MM.1S (cell line): Measurements from ENCODE around the gene YTHDF1.

Experiments used
- DNase-seq: peaks from one replicate; pipeline ENCODE4 v3.0.0-alpha.2; 2015
- H2AFZ ChIP-seq: fragments of 300-600 bp; sonication (generic); 2 replicates; pipeline ENCODE4 v1.6.0; 2016; ENCODE audit warnings: antibody characterized with exemption, low read length
- H3F3A ChIP-seq: fragments of 300-600 bp; sonication (generic); 2 replicates; pipeline ENCODE4 v1.6.1; 2016; ENCODE audit warnings: mild to moderate bottlenecking, antibody characterized with exemption, low read length, moderate library complexity, mixed read lengths; ENCODE audit not compliant: insufficient read depth
- H3K27ac ChIP-seq: fragments of 300-600 bp; sonication (generic); 2 replicates; pipeline ENCODE4 v1.5.1; 2016; ENCODE audit warnings: mild to moderate bottlenecking, low read length
- H3K27me3 ChIP-seq: fragments of 300-600 bp; sonication (generic); replicated peaks from 2 replicates; pipeline ENCODE4 v1.6.0; 2016; ENCODE audit warnings: low read length; ENCODE audit not compliant: insufficient read depth
- H3K36me3 ChIP-seq: fragments of 300-600 bp; sonication (generic); replicated peaks from 2 replicates; pipeline ENCODE4 v1.6.1; 2016; ENCODE audit warnings: mild to moderate bottlenecking, low read length, mixed read lengths; ENCODE audit not compliant: insufficient read depth
- H3K4me1 ChIP-seq: fragments of 300-600 bp; sonication (generic); 2 replicates; pipeline ENCODE4 v1.6.1; 2016; ENCODE audit warnings: low read length, mixed read lengths
- H3K4me2 ChIP-seq: fragments of 300-600 bp; sonication (generic); 2 replicates; pipeline ENCODE4 v1.6.0; 2016; ENCODE audit warnings: low read depth, low read length
- H3K4me3 ChIP-seq: fragments of 300-600 bp; sonication (generic); 2 replicates; pipeline ENCODE4 v1.5.1; 2016; ENCODE audit warnings: low read length, mixed read lengths
- H3K79me2 ChIP-seq: fragments of 300-600 bp; sonication (generic); 2 replicates; pipeline ENCODE4 v1.6.1; 2016; ENCODE audit warnings: mixed run types, low read length, mixed read lengths
- H3K9ac ChIP-seq: fragments of 300-600 bp; sonication (generic); 2 replicates; pipeline ENCODE4 v1.6.1; 2016; ENCODE audit warnings: low read length, mixed read lengths
- H3K9me2 ChIP-seq: fragments of 300-600 bp; sonication (generic); replicated peaks from 2 replicates; pipeline ENCODE4 v1.6.1; 2016; ENCODE audit warnings: mild to moderate bottlenecking, low read length, mixed read lengths; ENCODE audit not compliant: insufficient read depth
- H3K9me3 ChIP-seq: fragments of 300-600 bp; sonication (generic); replicated peaks from 2 replicates; pipeline ENCODE4 v1.6.1; 2016; ENCODE audit warnings: mild to moderate bottlenecking, low read length, mixed read lengths; ENCODE audit not compliant: insufficient read depth
- H4K20me1 ChIP-seq: fragments of 300-600 bp; sonication (generic); 2 replicates; pipeline ENCODE4 v1.6.1; 2016; ENCODE audit warnings: mild to moderate bottlenecking, low read length, moderate library complexity, mixed read lengths; ENCODE audit not compliant: insufficient read depth
- EZH2 ChIP-seq: fragments of 300-600 bp; sonication (generic); optimal IDR thresholded peaks from 2 replicates; pipeline ENCODE3; 2017; ENCODE audit warnings: low read depth, mild to moderate bottlenecking, antibody characterized with exemption, low read length, mixed read lengths
- EZH2phosphoT487 ChIP-seq: fragments of 300-600 bp; sonication (generic); IDR thresholded peaks from 2 replicates; pipeline ENCODE4 v1.6.1; 2018; ENCODE audit warnings: antibody characterized with exemption, low read length
- TF ChIP-seq, protein P1 (sequence below): fragments of 300-600 bp; sonication (generic); IDR thresholded peaks from 2 replicates; pipeline ENCODE4 v1.5.1; 2016; ENCODE audit warnings: antibody characterized with exemption, low read length, mixed read lengths

Gene YTHDF1

GRCh38 chr20:63212393-63212730 is 3.6 kb downstream of the YTHDF1 start:
- Histone ChIP-seq H3K27me3 (no peaks in the 10 kb centered on the region), H3K4me2 (no peak overlapping the region), H3K79me2 (peaks cover 83% of the 10 kb centered on the region), H3K9me2 (no peaks in the 10 kb centered on the region), H3K4me1 (peaks cover 13% of the 10 kb centered on the region), H3K36me3 (peaks cover 13% of the 10 kb centered on the region; the same call in 1 of the 2 replicates), H3K9me3 (no peaks in the 10 kb centered on the region), H3K9ac (no peak overlapping the region), H2AFZ (no peak overlapping the region), H3K4me3 (no peak overlapping the region), H3F3A (no peaks in the 10 kb centered on the region), H4K20me1 (peaks cover 20% of the 10 kb centered on the region; the same call in 1 of the 2 replicates), H3K27ac (no peak overlapping the region)
- TF ChIP-seq EZH2 (no peak), EZH2phosphoT487 (no peak)
- TF ChIP-seq, protein P1, sequence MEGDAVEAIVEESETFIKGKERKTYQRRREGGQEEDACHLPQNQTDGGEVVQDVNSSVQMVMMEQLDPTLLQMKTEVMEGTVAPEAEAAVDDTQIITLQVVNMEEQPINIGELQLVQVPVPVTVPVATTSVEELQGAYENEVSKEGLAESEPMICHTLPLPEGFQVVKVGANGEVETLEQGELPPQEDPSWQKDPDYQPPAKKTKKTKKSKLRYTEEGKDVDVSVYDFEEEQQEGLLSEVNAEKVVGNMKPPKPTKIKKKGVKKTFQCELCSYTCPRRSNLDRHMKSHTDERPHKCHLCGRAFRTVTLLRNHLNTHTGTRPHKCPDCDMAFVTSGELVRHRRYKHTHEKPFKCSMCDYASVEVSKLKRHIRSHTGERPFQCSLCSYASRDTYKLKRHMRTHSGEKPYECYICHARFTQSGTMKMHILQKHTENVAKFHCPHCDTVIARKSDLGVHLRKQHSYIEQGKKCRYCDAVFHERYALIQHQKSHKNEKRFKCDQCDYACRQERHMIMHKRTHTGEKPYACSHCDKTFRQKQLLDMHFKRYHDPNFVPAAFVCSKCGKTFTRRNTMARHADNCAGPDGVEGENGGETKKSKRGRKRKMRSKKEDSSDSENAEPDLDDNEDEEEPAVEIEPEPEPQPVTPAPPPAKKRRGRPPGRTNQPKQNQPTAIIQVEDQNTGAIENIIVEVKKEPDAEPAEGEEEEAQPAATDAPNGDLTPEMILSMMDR: no peak
- DNase-seq: no peak

DNA sequence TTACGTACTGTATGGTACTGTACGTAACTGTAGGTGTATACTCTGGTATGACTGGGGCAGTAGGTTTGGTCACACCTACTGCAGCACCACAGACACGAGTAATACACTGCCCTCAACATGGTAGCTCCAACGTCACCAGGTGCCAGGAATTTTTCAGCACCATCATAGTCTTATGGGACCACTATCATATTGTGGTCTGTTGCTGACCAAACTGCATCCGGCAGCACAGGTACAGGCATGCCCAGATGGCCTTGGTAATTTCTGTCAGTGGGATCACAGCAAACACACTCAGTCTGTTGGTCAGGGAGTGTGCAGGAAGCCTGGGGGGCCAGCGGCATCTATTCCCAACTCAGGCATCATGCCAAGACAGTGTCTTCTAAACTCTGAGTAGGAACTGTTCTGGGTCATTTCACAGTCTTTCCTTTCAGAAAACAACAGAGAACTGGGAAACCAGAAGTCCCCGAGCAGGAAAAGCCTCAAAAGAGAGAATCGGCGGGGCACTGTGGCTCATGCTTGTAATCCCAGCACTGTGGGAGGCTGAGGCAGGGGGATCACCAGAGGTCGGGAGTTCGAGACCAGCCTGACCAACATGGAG is 5.8 kb downstream of the YTHDF1 start:
- Histone ChIP-seq H3K27me3 (no peaks in the 10 kb centered on the region), H3K4me2 (no peak overlapping the region), H3K79me2 (peaks cover 96% of the 10 kb centered on the region), H4K20me1 (peaks cover 27% of the 10 kb centered on the region), H2AFZ (no peak overlapping the region), H3K9me2 (no peaks in the 10 kb centered on the region), H3K4me3 (no peak overlapping the region), H3K4me1 (peaks cover 7% of the 10 kb centered on the region), H3K27ac (no peak overlapping the region), H3K36me3 (peaks cover 17% of the 10 kb centered on the region; the same call in 1 of the 2 replicates), H3K9me3 (no peaks in the 10 kb centered on the region), H3K9ac (no peak overlapping the region), H3F3A (no peaks in the 10 kb centered on the region)
- TF ChIP-seq, protein P1: no peak
- TF ChIP-seq EZH2 (no peak), EZH2phosphoT487 (no peak)
- DNase-seq: no peak

GRCh38 chr20:63208346-63208909 is 7.5 kb downstream of the YTHDF1 start:
- Histone ChIP-seq H3F3A (no peaks in the 10 kb centered on the region), H3K27ac (no peak overlapping the region), H4K20me1 (peaks cover 21% of the 10 kb centered on the region), H3K4me1 (no peaks in the 10 kb centered on the region), H3K9me2 (no peaks in the 10 kb centered on the region), H3K27me3 (no peaks in the 10 kb centered on the region), H3K9me3 (no peaks in the 10 kb centered on the region), H3K9ac (no peak overlapping the region), H2AFZ (no peak overlapping the region), H3K36me3 (peaks cover 17% of the 10 kb centered on the region), H3K79me2 (peaks cover 96% of the 10 kb centered on the region), H3K4me2 (no peak overlapping the region), H3K4me3 (no peak overlapping the region)
- TF ChIP-seq EZH2 (no peak), EZH2phosphoT487 (no peak)
- TF ChIP-seq, protein P1: no peak
- no peak for DNase-seq
